Activated CD8-positive, alpha-beta memory T cell treated with anti-CD3 and anti-CD28 coated beads for 24 hours (primary cell): ENCODE measurements around the gene ANKLE2.
"Not testable (repeated sequence)": the region's sequence is repeated elsewhere in the genome, so short reads cannot be mapped to it uniquely, and the experiment has no call there.

ENCODE experiments used
- DNase-seq: peaks from one replicate; pipeline ENCODE4 v3.0.0-alpha.2; 2020

Gene ANKLE2

GRCh38 chr12:132776816-132777568 is 15.4 kb upstream of the ANKLE2 start:
- no peak for DNase-seq

- DNase-seq: not testable (repeated sequence)
Measured at GRCh38 chr12:132776230-132776625, 14.6 kb upstream of the ANKLE2 start.

- DNase-seq: no peak
Measured at GRCh38 chr12:132775502-132776229, 14.0 kb upstream of the ANKLE2 start.

- no peak for DNase-seq
Measured at GRCh38 chr12:132774646-132775275, 13.1 kb upstream of the ANKLE2 start.

GRCh38 chr12:132774159-132774558 is 12.5 kb upstream of the ANKLE2 start:
- DNase-seq: no peak

- no peak for DNase-seq
Measured at GRCh38 chr12:132773077-132773955, 11.7 kb upstream of the ANKLE2 start.

GRCh38 chr12:132772606-132773005 is 11.0 kb upstream of the ANKLE2 start:
- no peak for DNase-seq

- peak; percentile 66 for DNase-seq
Measured at GRCh38 chr12:132771126-132771838, 9.7 kb upstream of the ANKLE2 start.

GRCh38 chr12:132766380-132767085 is 4.9 kb upstream of the ANKLE2 start:
- DNase-seq: no peak

- DNase-seq: no peak
Measured at GRCh38 chr12:132765361-132765760, 3.7 kb upstream of the ANKLE2 start.

GRCh38 chr12:132764231-132764630 is 2.6 kb upstream of the ANKLE2 start:
- no peak for DNase-seq

GRCh38 chr12:132761921-132762583 is 420 bp upstream of the ANKLE2 start:
- peak; percentile 91 for DNase-seq

- no peak for DNase-seq
Measured at GRCh38 chr12:132759359-132759758, 2.3 kb downstream of the ANKLE2 start.

GRCh38 chr12:132758825-132759224 is 2.8 kb downstream of the ANKLE2 start:
- not testable (repeated sequence) for DNase-seq

- no peak for DNase-seq
Measured at GRCh38 chr12:132754160-132754932, 7.3 kb downstream of the ANKLE2 start.

- DNase-seq: not testable (repeated sequence)
Measured at GRCh38 chr12:132753670-132754069, 8.0 kb downstream of the ANKLE2 start.

- DNase-seq: no peak
Measured at GRCh38 chr12:132748319-132748718, 13.3 kb downstream of the ANKLE2 start.

- DNase-seq: no peak
Measured at GRCh38 chr12:132747896-132748295, 13.7 kb downstream of the ANKLE2 start.

- DNase-seq: no peak
Measured at GRCh38 chr12:132747395-132747794, 14.2 kb downstream of the ANKLE2 start.

- no peak for DNase-seq
Measured at GRCh38 chr12:132746613-132747012, 15.0 kb downstream of the ANKLE2 start.
